ENCODE results near the gene GATAD2A.

Gene GATAD2A

DNA sequence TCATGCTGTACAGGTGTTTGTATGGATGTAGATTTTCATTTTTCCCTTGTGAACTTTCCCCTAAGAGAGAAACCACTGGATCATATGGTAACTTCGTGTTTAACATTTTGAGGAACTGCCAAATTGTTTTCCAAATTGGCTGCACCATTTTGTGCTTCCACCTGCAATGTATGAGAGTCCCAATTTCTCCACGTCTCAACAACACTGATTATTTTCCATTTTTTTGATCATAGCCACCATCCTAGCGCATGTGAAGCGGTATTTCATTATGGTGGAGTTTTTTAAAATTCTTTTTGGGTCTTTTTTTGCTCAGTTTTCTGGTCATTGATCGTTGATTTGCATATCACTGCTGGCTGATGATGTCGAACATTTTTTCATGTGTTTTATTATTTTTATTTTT is 115.5 kb downstream of the GATAD2A start:
- H3K27ac ChIP-seq (ENCODE audit: low read depth, low read length), result no peak overlapping the region
- no peak overlapping the region for H4K91ac ChIP-seq (ENCODE audit: low read depth, low read length)
- H3K14ac ChIP-seq (ENCODE audit: low read length), result no peak overlapping the region
- no peak overlapping the region for H3K4me3 ChIP-seq (ENCODE audit: low read depth, low read length)
- peaks cover 4% of the 10 kb centered on the region for H3K79me2 ChIP-seq (ENCODE audit: control insufficient read depth, insufficient read depth, low read length, poor library complexity)
- H3K4me2 ChIP-seq (ENCODE audit: low read length), result no peak overlapping the region
- H4K8ac ChIP-seq (ENCODE audit: low read depth, low read length), result no peak overlapping the region
- H3K79me1 ChIP-seq (ENCODE audit: low read length), result peaks cover 5% of the 10 kb centered on the region
- H3K9me3 ChIP-seq (ENCODE audit: insufficient read depth, low read depth, low read length), result no peaks in the 10 kb centered on the region
- H3K18ac ChIP-seq (ENCODE audit: low read length), result no peak overlapping the region
- H2AFZ ChIP-seq (ENCODE audit: insufficient read depth, low read length, poor library complexity), result no peak overlapping the region
- DNase-seq, result no peak
- H3K4me1 ChIP-seq (ENCODE audit: control insufficient read depth in 1 of 2, insufficient read depth in 2 of 2, low read length in 2 of 2), result no peaks in the 10 kb centered on the region
- no peak overlapping the region for H2BK120ac ChIP-seq (ENCODE audit: insufficient read depth, low read length, poor library complexity)
- H3K23ac ChIP-seq (ENCODE audit: low read length), result no peak overlapping the region
- no peak overlapping the region for H2BK5ac ChIP-seq (ENCODE audit: low read depth, low read length, poor library complexity)
- no peak overlapping the region for H3K9ac ChIP-seq (ENCODE audit: low read length)
- no peak overlapping the region for H2AK5ac ChIP-seq (ENCODE audit: low read length)
- H2BK12ac ChIP-seq (ENCODE audit: low read length), result no peak overlapping the region
- no peaks in the 10 kb centered on the region for H3K27me3 ChIP-seq (ENCODE audit: insufficient read depth, low read length)
- no CpG with 5 or more reads among the region's 6 CpGs for WGBS (ENCODE audit: extremely low coverage, insufficient coverage, insufficient read length)
- no peak overlapping the region for H3K4ac ChIP-seq (ENCODE audit: low read depth, low read length)
- H4K12ac ChIP-seq (ENCODE audit: low read depth, low read length), result no peak overlapping the region
- H3K36me3 ChIP-seq (ENCODE audit: control insufficient read depth in 1 of 2, insufficient read depth in 2 of 2, low read length in 2 of 2), result peaks cover 17 to 34% of the 10 kb centered on the region in 2 experiments

DNA sequence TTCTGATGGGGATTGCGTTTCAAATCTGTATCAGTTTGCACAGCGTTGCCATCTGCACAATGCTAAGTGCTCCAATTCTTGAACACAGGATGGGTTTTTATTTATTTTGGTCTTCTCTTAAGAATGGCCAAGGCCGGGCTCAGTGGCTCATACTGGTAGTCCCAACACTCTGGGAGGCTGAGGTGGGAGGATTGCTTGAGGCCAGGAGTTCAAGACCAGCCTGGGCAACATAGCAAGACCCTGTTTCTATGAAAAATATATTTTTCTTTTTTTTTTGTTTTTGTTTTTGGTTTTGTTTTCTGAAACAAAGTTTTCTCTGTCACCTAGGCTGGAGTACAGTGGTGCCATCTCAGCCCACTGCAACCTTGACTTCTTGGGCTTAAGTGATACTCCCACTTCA is 117.7 kb downstream of the GATAD2A start:
- Histone ChIP-seq H3K27ac (ENCODE audit: low read depth, low read length) (no peak overlapping the region), H3K4me1 (ENCODE audit: control insufficient read depth in 1 of 2, insufficient read depth in 2 of 2, low read length in 2 of 2) (no peaks in the 10 kb centered on the region), H2BK120ac (ENCODE audit: insufficient read depth, low read length, poor library complexity) (no peak overlapping the region), H3K4me2 (ENCODE audit: low read length) (no peak overlapping the region), H3K4me3 (ENCODE audit: low read depth, low read length) (no peak overlapping the region), H3K4ac (ENCODE audit: low read depth, low read length) (no peak overlapping the region), H3K36me3 (ENCODE audit: control insufficient read depth in 1 of 2, insufficient read depth in 2 of 2, low read length in 2 of 2) (peaks cover 36 to 53% of the 10 kb centered on the region in 2 experiments), H3K23ac (ENCODE audit: low read length) (no peak overlapping the region), H3K79me2 (ENCODE audit: control insufficient read depth, insufficient read depth, low read length, poor library complexity) (no peaks in the 10 kb centered on the region), H3K18ac (ENCODE audit: low read length) (no peak overlapping the region), H4K12ac (ENCODE audit: low read depth, low read length) (no peak overlapping the region), H2AFZ (ENCODE audit: insufficient read depth, low read length, poor library complexity) (no peak overlapping the region), H2BK12ac (ENCODE audit: low read length) (no peak overlapping the region), H3K27me3 (ENCODE audit: insufficient read depth, low read length) (no peaks in the 10 kb centered on the region), H3K9me3 (ENCODE audit: insufficient read depth, low read depth, low read length) (no peaks in the 10 kb centered on the region), H3K9ac (ENCODE audit: low read length) (no peak overlapping the region), H3K79me1 (ENCODE audit: low read length) (no peaks in the 10 kb centered on the region), H4K8ac (ENCODE audit: low read depth, low read length) (no peak overlapping the region), H2BK5ac (ENCODE audit: low read depth, low read length, poor library complexity) (no peak overlapping the region), H3K14ac (ENCODE audit: low read length) (no peak overlapping the region), H2AK5ac (ENCODE audit: low read length) (no peak overlapping the region), H4K91ac (ENCODE audit: low read depth, low read length) (no peak overlapping the region)
- no peak for DNase-seq
- no CpG with 5 or more reads among the region's 3 CpGs for WGBS (ENCODE audit: extremely low coverage, insufficient coverage, insufficient read length)

DNA sequence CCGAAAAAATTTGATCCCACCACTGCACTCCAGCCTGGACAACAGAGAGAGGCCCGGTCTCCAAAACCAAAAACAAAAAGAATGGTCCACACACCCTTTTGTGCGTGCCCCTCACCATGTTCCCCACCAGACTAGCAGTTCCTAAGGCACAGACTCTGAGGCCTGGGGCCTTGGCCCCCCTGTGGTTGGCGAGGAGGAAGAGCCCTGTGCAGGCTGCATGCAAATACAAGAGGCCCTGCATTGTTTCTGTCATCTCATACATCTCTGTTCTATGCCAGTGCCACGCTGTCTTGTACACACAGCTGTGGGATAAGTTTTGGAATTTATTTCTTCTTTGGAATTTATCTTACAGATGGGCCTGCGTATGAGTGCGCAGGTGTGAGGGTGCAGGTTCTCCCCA is 118.6 kb downstream of the GATAD2A start:
- Histone ChIP-seq H3K9ac (ENCODE audit: low read length) (no peak overlapping the region), H2AK5ac (ENCODE audit: low read length) (no peak overlapping the region), H3K14ac (ENCODE audit: low read length) (no peak overlapping the region), H2AFZ (ENCODE audit: insufficient read depth, low read length, poor library complexity) (no peak overlapping the region), H2BK120ac (ENCODE audit: insufficient read depth, low read length, poor library complexity) (no peak overlapping the region), H3K4me1 (ENCODE audit: control insufficient read depth in 1 of 2, insufficient read depth in 2 of 2, low read length in 2 of 2) (no peaks in the 10 kb centered on the region), H4K8ac (ENCODE audit: low read depth, low read length) (no peak overlapping the region), H3K79me1 (ENCODE audit: low read length) (no peaks in the 10 kb centered on the region), H4K12ac (ENCODE audit: low read depth, low read length) (no peak overlapping the region), H3K4me3 (ENCODE audit: low read depth, low read length) (no peak overlapping the region), H3K4me2 (ENCODE audit: low read length) (no peak overlapping the region), H2BK12ac (ENCODE audit: low read length) (no peak overlapping the region), H3K36me3 (ENCODE audit: control insufficient read depth in 1 of 2, insufficient read depth in 2 of 2, low read length in 2 of 2) (peaks cover 42 to 58% of the 10 kb centered on the region in 2 experiments), H3K27me3 (ENCODE audit: insufficient read depth, low read length) (no peaks in the 10 kb centered on the region), H2BK5ac (ENCODE audit: low read depth, low read length, poor library complexity) (no peak overlapping the region), H3K18ac (ENCODE audit: low read length) (no peak overlapping the region), H3K27ac (ENCODE audit: low read depth, low read length) (no peak overlapping the region), H3K9me3 (ENCODE audit: insufficient read depth, low read depth, low read length) (no peaks in the 10 kb centered on the region), H4K91ac (ENCODE audit: low read depth, low read length) (no peak overlapping the region), H3K79me2 (ENCODE audit: control insufficient read depth, insufficient read depth, low read length, poor library complexity) (no peaks in the 10 kb centered on the region), H3K4ac (ENCODE audit: low read depth, low read length) (no peak overlapping the region), H3K23ac (ENCODE audit: low read length) (no peak overlapping the region)
- DNase-seq, result no peak
- no CpG with 5 or more reads among the region's 7 CpGs for WGBS (ENCODE audit: extremely low coverage, insufficient coverage, insufficient read length)

DNA sequence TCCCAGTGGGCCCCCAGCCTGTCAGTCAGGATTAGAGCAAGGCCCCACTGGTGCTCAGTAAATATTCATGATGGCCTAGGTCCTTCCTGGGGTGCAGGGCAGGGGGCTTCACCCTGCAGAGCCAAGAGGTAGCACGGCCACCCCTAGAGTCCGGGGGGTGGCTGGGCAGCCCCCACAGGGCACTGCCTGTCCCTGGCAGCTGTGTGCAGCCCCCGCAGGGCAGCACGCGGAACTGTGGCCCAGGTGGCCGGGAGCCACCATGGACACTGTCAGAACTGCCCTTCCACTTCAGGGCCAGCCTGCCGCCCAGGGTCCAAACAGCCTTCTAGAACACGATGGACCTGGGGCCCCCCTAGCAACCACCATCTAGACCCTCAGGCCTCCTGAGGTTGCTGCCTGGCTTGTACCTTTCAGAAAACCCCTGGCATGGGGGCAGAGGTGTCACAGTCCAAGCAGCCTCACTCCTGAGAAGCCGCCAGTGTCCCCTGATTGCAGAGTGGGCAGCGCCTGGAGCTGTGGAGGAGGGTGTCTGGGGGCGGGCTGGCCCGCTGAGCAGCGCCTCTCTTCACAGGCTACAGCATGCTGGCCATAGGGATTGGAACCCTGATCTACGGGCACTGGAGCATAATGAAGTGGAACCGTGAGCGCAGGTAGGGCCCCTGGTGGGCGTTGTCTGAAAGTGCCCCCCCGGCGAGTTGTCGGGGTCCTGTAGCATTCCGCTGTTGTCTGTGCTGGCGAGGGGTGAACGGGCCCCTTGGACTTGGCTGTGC is 120.3 kb downstream of the GATAD2A start:
- Histone ChIP-seq H3K9me3 (ENCODE audit: insufficient read depth, low read depth, low read length) (peaks cover 4% of the 10 kb centered on the region), H2BK5ac (ENCODE audit: low read depth, low read length, poor library complexity) (no peak overlapping the region), H3K4me3 (ENCODE audit: low read depth, low read length) (no peak overlapping the region), H4K12ac (ENCODE audit: low read depth, low read length) (no peak overlapping the region), H2BK12ac (ENCODE audit: low read length) (no peak overlapping the region), H3K18ac (ENCODE audit: low read length) (no peak overlapping the region), H2AFZ (ENCODE audit: insufficient read depth, low read length, poor library complexity) (no peak overlapping the region), H3K4me1 (ENCODE audit: control insufficient read depth in 1 of 2, insufficient read depth in 2 of 2, low read length in 2 of 2) (peaks cover 0 to 2% of the 10 kb centered on the region in 2 experiments), H4K8ac (ENCODE audit: low read depth, low read length) (no peak overlapping the region), H3K14ac (ENCODE audit: low read length) (no peak overlapping the region), H3K27ac (ENCODE audit: low read depth, low read length) (no peak overlapping the region), H3K27me3 (ENCODE audit: insufficient read depth, low read length) (no peaks in the 10 kb centered on the region), H2AK5ac (ENCODE audit: low read length) (no peak overlapping the region), H3K79me2 (ENCODE audit: control insufficient read depth, insufficient read depth, low read length, poor library complexity) (no peaks in the 10 kb centered on the region), H3K23ac (ENCODE audit: low read length) (no peak overlapping the region), H3K36me3 (ENCODE audit: control insufficient read depth in 1 of 2, insufficient read depth in 2 of 2, low read length in 2 of 2) (peaks cover 46 to 57% of the 10 kb centered on the region in 2 experiments), H2BK120ac (ENCODE audit: insufficient read depth, low read length, poor library complexity) (no peak overlapping the region), H3K4ac (ENCODE audit: low read depth, low read length) (no peak overlapping the region), H3K79me1 (ENCODE audit: low read length) (no peaks in the 10 kb centered on the region), H3K9ac (ENCODE audit: low read length) (no peak overlapping the region), H4K91ac (ENCODE audit: low read depth, low read length) (no peak overlapping the region), H3K4me2 (ENCODE audit: low read length) (no peak overlapping the region)
- WGBS (ENCODE audit: extremely low coverage, insufficient coverage, insufficient read length), result no CpG with 5 or more reads among the region's 23 CpGs
- no peak for DNase-seq

Measured in trophoblast cell (in vitro differentiated cells and primary cell).